ENCODE measurements around the gene CCR4.
"Not testable (repeated sequence)": the region's sequence is repeated elsewhere in the genome, so short reads cannot be mapped to it uniquely, and the experiment has no call there.

The CCR4 gene

GRCh38 chr3:32952369-32953077, 1.1 kb downstream of the CCR4 start:
- H3K9me3 ChIP-seq (ENCODE audit: control insufficient read depth in 1 of 2, low read length in 2 of 2) = no peaks in the 10 kb centered on the region
- H3K27ac ChIP-seq (ENCODE audit: low read length) = no peak overlapping the region
- H3K4me1 ChIP-seq (ENCODE audit: control insufficient read depth in 1 of 2, insufficient read depth in 2 of 2, low read length in 2 of 2) = peaks cover 0 to 3% of the 10 kb centered on the region in 2 donors
- no peak overlapping the region for H3K4me3 ChIP-seq (ENCODE audit: low read depth in 1 of 2, low read length in 2 of 2)
- H3K27me3 ChIP-seq (ENCODE audit: low read depth, low read length) = no peaks in the 10 kb centered on the region
- no peaks in the 10 kb centered on the region for H3K36me3 ChIP-seq (ENCODE audit: control insufficient read depth in 1 of 2, insufficient read depth in 2 of 2, low read length in 2 of 2)

- no peaks in the 10 kb centered on the region for H3K9me3 ChIP-seq (ENCODE audit: control insufficient read depth in 1 of 2, low read length in 2 of 2)
- H3K27ac ChIP-seq (ENCODE audit: low read length) = no peak overlapping the region
- no peaks in the 10 kb centered on the region for H3K27me3 ChIP-seq (ENCODE audit: low read depth, low read length)
- H3K4me3 ChIP-seq (ENCODE audit: low read depth in 1 of 2, low read length in 2 of 2) = no peak overlapping the region
- H3K36me3 ChIP-seq (ENCODE audit: control insufficient read depth in 1 of 2, insufficient read depth in 2 of 2, low read length in 2 of 2) = no peaks in the 10 kb centered on the region
- peaks cover 0 to 5% of the 10 kb centered on the region in 2 donors for H3K4me1 ChIP-seq (ENCODE audit: control insufficient read depth in 1 of 2, insufficient read depth in 2 of 2, low read length in 2 of 2)
Measured at GRCh38 chr3:32954506-32954905, 3.1 kb downstream of the CCR4 start.

GRCh38 chr3:32956750-32957570, 5.5 kb downstream of the CCR4 start:
- no peak overlapping the region for H3K27ac ChIP-seq (ENCODE audit: low read length)
- H3K27me3 ChIP-seq (ENCODE audit: low read depth, low read length) = no peaks in the 10 kb centered on the region
- H3K4me1 ChIP-seq (ENCODE audit: control insufficient read depth in 1 of 2, insufficient read depth in 2 of 2, low read length in 2 of 2) = peaks cover 0 to 5% of the 10 kb centered on the region in 2 donors
- no peak overlapping the region for H3K4me3 ChIP-seq (ENCODE audit: low read depth in 1 of 2, low read length in 2 of 2)
- no peaks in the 10 kb centered on the region for H3K9me3 ChIP-seq (ENCODE audit: control insufficient read depth in 1 of 2, low read length in 2 of 2)
- H3K36me3 ChIP-seq (ENCODE audit: control insufficient read depth in 1 of 2, insufficient read depth in 2 of 2, low read length in 2 of 2) = no peaks in the 10 kb centered on the region

- Histone ChIP-seq H3K36me3 (ENCODE audit: control insufficient read depth in 1 of 2, insufficient read depth in 2 of 2, low read length in 2 of 2) (no peaks in the 10 kb centered on the region), H3K4me3 (ENCODE audit: low read depth in 1 of 2, low read length in 2 of 2) (no peak overlapping the region), H3K27me3 (ENCODE audit: low read depth, low read length) (no peaks in the 10 kb centered on the region), H3K4me1 (ENCODE audit: control insufficient read depth in 1 of 2, insufficient read depth in 2 of 2, low read length in 2 of 2) (peaks cover 0 to 5% of the 10 kb centered on the region in 2 donors), H3K9me3 (ENCODE audit: control insufficient read depth in 1 of 2, low read length in 2 of 2) (no peaks in the 10 kb centered on the region), H3K27ac (ENCODE audit: low read length) (no peak overlapping the region)
Measured at GRCh38 chr3:32958509-32958908, 7.1 kb downstream of the CCR4 start.

GRCh38 chr3:32959371-32959770, 7.9 kb downstream of the CCR4 start:
- H3K9me3 ChIP-seq (ENCODE audit: control insufficient read depth in 1 of 2, low read length in 2 of 2) = no peaks in the 10 kb centered on the region
- H3K36me3 ChIP-seq (ENCODE audit: control insufficient read depth in 1 of 2, insufficient read depth in 2 of 2, low read length in 2 of 2) = no peaks in the 10 kb centered on the region
- H3K27ac ChIP-seq (ENCODE audit: low read length) = no peak overlapping the region
- peaks cover 0 to 5% of the 10 kb centered on the region in 2 donors for H3K4me1 ChIP-seq (ENCODE audit: control insufficient read depth in 1 of 2, insufficient read depth in 2 of 2, low read length in 2 of 2)
- H3K4me3 ChIP-seq (ENCODE audit: low read depth in 1 of 2, low read length in 2 of 2) = no peak overlapping the region
- H3K27me3 ChIP-seq (ENCODE audit: low read depth, low read length) = no peaks in the 10 kb centered on the region

- no peak overlapping the region for H3K27ac ChIP-seq (ENCODE audit: low read length)
- no peaks in the 10 kb centered on the region for H3K9me3 ChIP-seq (ENCODE audit: control insufficient read depth in 1 of 2, low read length in 2 of 2)
- H3K27me3 ChIP-seq (ENCODE audit: low read depth, low read length) = no peaks in the 10 kb centered on the region
- H3K36me3 ChIP-seq (ENCODE audit: control insufficient read depth in 1 of 2, insufficient read depth in 2 of 2, low read length in 2 of 2) = no peaks in the 10 kb centered on the region
- peaks cover 0 to 5% of the 10 kb centered on the region in 2 donors for H3K4me1 ChIP-seq (ENCODE audit: control insufficient read depth in 1 of 2, insufficient read depth in 2 of 2, low read length in 2 of 2)
- no peak overlapping the region for H3K4me3 ChIP-seq (ENCODE audit: low read depth in 1 of 2, low read length in 2 of 2)
Measured at GRCh38 chr3:32960404-32961170, 9.1 kb downstream of the CCR4 start.

GRCh38 chr3:32961189-32961715, 9.8 kb downstream of the CCR4 start:
- Histone ChIP-seq H3K4me3 (ENCODE audit: low read depth in 1 of 2, low read length in 2 of 2) (no peak overlapping the region), H3K4me1 (ENCODE audit: control insufficient read depth in 1 of 2, insufficient read depth in 2 of 2, low read length in 2 of 2) (peaks cover 0 to 5% of the 10 kb centered on the region in 2 donors), H3K36me3 (ENCODE audit: control insufficient read depth in 1 of 2, insufficient read depth in 2 of 2, low read length in 2 of 2) (no peaks in the 10 kb centered on the region), H3K9me3 (ENCODE audit: control insufficient read depth in 1 of 2, low read length in 2 of 2) (peaks cover 0 to 4% of the 10 kb centered on the region in 2 donors), H3K27me3 (ENCODE audit: low read depth, low read length) (no peaks in the 10 kb centered on the region), H3K27ac (ENCODE audit: low read length) (no peak overlapping the region)

GRCh38 chr3:32963871-32964270, 12.4 kb downstream of the CCR4 start:
- no peak overlapping the region for H3K4me3 ChIP-seq (ENCODE audit: low read depth in 1 of 2, low read length in 2 of 2)
- H3K36me3 ChIP-seq (ENCODE audit: control insufficient read depth in 1 of 2, insufficient read depth in 2 of 2, low read length in 2 of 2) = no peaks in the 10 kb centered on the region
- H3K9me3 ChIP-seq (ENCODE audit: control insufficient read depth in 1 of 2, low read length in 2 of 2) = peaks cover 0 to 4% of the 10 kb centered on the region in 2 donors
- H3K27ac ChIP-seq (ENCODE audit: low read length) = no peak overlapping the region
- H3K4me1 ChIP-seq (ENCODE audit: control insufficient read depth in 1 of 2, insufficient read depth in 2 of 2, low read length in 2 of 2) = peaks cover 0 to 11% of the 10 kb centered on the region in 2 donors
- no peaks in the 10 kb centered on the region for H3K27me3 ChIP-seq (ENCODE audit: low read depth, low read length)

- H3K4me3 ChIP-seq (ENCODE audit: low read depth in 1 of 2, low read length in 2 of 2); H3K27me3 ChIP-seq (ENCODE audit: low read depth, low read length); H3K36me3 ChIP-seq (ENCODE audit: control insufficient read depth in 1 of 2, insufficient read depth in 2 of 2, low read length in 2 of 2); H3K9me3 ChIP-seq (ENCODE audit: control insufficient read depth in 1 of 2, low read length in 2 of 2); H3K27ac ChIP-seq (ENCODE audit: low read length): not testable (repeated sequence)
- H3K4me1 ChIP-seq (ENCODE audit: control insufficient read depth in 1 of 2, insufficient read depth in 2 of 2, low read length in 2 of 2) = peaks cover 0 to 12% of the 10 kb centered on the region in 2 donors
Measured at GRCh38 chr3:32964781-32965180, 13.3 kb downstream of the CCR4 start.

GRCh38 chr3:32965617-32966213, 14.3 kb downstream of the CCR4 start:
- H3K9me3 ChIP-seq (ENCODE audit: control insufficient read depth in 1 of 2, low read length in 2 of 2); H3K27ac ChIP-seq (ENCODE audit: low read length); H3K36me3 ChIP-seq (ENCODE audit: control insufficient read depth in 1 of 2, insufficient read depth in 2 of 2, low read length in 2 of 2); H3K27me3 ChIP-seq (ENCODE audit: low read depth, low read length); H3K4me3 ChIP-seq (ENCODE audit: low read depth in 1 of 2, low read length in 2 of 2): not testable (repeated sequence)
- peaks cover 0 to 12% of the 10 kb centered on the region in 2 donors for H3K4me1 ChIP-seq (ENCODE audit: control insufficient read depth in 1 of 2, insufficient read depth in 2 of 2, low read length in 2 of 2)

- not testable (repeated sequence) for H3K36me3 ChIP-seq (ENCODE audit: control insufficient read depth in 1 of 2, insufficient read depth in 2 of 2, low read length in 2 of 2); H3K27me3 ChIP-seq (ENCODE audit: low read depth, low read length); H3K27ac ChIP-seq (ENCODE audit: low read length); H3K9me3 ChIP-seq (ENCODE audit: control insufficient read depth in 1 of 2, low read length in 2 of 2); H3K4me3 ChIP-seq (ENCODE audit: low read depth in 1 of 2, low read length in 2 of 2)
- peaks cover 0 to 12% of the 10 kb centered on the region in 2 donors for H3K4me1 ChIP-seq (ENCODE audit: control insufficient read depth in 1 of 2, insufficient read depth in 2 of 2, low read length in 2 of 2)
Measured at GRCh38 chr3:32966627-32967026, 15.2 kb downstream of the CCR4 start.

All from muscle layer of duodenum (tissue), 2 donors.